ENCODE data around the gene CPNE5. TPM values are rescaled to one million over a fixed set of nuclear protein-coding genes. Genes with fewer than 3 reads are reported as not detected.

CPNE5 gene
- total RNA-seq, 1 donor from 2014 or later, result 0.58 TPM

DNA sequence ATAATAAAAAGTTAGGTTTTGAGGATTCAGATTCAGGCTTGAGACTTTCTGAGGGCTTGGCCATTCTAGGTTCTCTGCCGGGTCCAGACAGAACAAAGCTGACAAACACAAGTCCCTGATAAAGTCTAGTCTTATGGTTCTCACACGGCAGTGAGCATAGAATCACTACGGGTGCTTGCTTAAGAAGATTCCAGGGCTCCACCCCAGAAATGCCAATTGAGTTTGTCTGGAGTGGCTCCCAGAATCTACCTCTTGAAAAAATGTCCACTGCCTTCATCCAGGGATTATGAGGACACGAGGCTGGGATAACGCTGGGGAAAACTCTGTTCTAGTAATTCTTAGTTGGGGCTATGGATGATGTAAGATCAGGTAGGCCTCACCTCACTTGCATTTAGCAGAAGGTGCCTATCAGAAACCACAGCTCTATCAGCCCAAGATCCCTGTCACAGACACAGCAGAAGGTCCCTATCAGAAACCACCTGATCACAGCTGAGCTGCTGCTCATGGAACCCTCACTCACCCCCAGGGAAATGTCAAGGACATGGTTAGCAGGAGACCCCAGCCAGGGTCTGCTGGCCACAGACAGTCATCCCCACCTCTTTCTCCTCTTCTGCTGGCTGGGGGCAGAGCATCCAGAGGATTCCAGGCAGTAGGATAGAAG, 89.3 kb downstream of the CPNE5 start:
- no peak for DNase-seq (ENCODE audit: low read depth)
- TF ChIP-seq, protein P1, sequence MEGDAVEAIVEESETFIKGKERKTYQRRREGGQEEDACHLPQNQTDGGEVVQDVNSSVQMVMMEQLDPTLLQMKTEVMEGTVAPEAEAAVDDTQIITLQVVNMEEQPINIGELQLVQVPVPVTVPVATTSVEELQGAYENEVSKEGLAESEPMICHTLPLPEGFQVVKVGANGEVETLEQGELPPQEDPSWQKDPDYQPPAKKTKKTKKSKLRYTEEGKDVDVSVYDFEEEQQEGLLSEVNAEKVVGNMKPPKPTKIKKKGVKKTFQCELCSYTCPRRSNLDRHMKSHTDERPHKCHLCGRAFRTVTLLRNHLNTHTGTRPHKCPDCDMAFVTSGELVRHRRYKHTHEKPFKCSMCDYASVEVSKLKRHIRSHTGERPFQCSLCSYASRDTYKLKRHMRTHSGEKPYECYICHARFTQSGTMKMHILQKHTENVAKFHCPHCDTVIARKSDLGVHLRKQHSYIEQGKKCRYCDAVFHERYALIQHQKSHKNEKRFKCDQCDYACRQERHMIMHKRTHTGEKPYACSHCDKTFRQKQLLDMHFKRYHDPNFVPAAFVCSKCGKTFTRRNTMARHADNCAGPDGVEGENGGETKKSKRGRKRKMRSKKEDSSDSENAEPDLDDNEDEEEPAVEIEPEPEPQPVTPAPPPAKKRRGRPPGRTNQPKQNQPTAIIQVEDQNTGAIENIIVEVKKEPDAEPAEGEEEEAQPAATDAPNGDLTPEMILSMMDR (conservative IDR thresholded peaks at IDR 0.05; ENCODE audit: low read depth, low read length), result no peak
- no peak overlapping the region for H3K4me3 ChIP-seq (ENCODE audit: low read depth, low read length)

DNA sequence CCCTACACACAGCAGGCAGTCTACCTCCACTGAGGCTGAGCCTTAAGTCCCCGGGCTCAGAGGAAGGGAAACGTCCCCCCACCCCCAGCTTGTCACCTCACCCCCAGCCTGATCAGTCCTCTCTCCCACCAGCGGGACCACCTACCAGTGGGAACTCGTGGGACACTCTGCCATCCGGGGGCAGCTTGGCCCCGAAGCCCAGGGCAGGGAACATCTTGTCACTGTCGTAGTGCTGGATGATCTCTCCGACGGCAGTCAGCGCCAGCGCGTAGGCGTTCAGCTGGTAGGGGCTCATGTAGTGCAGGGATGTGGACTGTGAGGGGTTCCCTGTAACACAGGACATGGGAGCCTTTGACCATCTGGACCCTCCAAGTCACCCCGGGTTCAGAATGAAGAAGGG, 93.0 kb downstream of the CPNE5 start:
- DNase-seq (ENCODE audit: low read depth), result no peak
- H3K4me3 ChIP-seq (ENCODE audit: low read depth, low read length), result no peak overlapping the region
- TF ChIP-seq, protein P1 (conservative IDR thresholded peaks at IDR 0.05; ENCODE audit: low read depth, low read length), result no peak

DNA sequence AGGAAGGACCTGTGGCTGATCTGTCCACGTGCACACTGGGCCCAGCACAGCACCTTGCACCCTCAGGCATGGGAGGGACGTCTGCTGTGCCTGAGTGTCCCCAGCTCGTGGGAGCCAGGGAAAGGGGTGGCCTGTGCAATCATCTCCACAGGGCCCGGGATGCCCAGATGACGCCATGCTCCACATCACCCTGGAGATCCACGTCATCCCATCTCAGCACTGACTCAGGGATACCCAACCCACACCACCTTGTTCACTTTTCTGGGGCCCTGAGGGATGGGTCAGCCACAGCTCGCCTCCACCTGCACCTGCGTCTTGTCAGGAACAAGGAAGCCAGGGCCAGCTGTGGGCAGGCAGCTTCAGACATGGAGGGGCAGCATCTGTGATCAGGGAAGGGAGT, 93.4 kb downstream of the CPNE5 start:
- H3K4me3 ChIP-seq (ENCODE audit: low read depth, low read length), result no peak overlapping the region
- no peak for DNase-seq (ENCODE audit: low read depth)
- TF ChIP-seq, protein P1 (conservative IDR thresholded peaks at IDR 0.05; ENCODE audit: low read depth, low read length), result no peak

DNA sequence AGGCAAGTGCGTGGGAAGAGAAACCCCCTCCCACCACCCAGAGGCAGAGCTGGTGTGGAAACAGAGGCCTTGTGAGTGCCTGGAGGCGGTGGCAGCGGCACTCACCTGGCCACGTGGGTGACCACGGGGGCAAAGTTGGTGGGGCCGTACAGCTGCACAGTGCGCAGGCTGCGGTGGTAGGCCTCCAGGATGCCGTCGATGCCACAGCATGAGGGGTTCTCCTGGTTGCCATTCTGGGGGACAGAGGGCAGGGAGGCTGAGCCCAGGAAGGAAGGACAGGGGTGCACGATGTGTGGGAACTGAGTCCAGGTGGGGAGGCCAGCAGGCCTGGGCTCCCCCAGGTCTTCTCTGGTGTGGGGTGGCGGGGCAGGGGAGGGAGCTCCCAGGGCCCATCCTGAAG, 94.0 kb downstream of the CPNE5 start:
- no peak for DNase-seq (ENCODE audit: low read depth)
- no peak overlapping the region for H3K4me3 ChIP-seq (ENCODE audit: low read depth, low read length)
- TF ChIP-seq, protein P1 (conservative IDR thresholded peaks at IDR 0.05; ENCODE audit: low read depth, low read length), result no peak

DNA sequence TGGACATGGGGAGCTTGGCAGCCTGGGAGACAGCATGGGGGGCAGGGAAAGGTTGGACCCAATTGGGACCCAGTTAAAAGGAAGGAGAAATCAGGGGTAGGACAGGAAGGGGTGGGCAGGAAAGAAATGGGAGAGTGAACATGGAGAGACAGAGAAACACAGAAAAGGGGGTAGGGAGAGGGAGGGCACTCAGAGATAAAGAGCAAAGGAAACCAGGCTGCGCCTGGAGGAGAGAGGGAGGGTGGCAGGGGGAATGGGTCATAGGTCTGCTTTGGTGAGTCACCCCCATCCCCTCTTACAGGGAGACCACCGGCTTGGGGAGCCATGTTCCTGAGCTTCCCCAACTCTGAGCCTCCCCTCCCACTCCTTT, 95.0 kb downstream of the CPNE5 start:
- DNase-seq (ENCODE audit: low read depth), result no peak
- TF ChIP-seq, protein P1 (conservative IDR thresholded peaks at IDR 0.05; ENCODE audit: low read depth, low read length), result no peak
- no peak overlapping the region for H3K4me3 ChIP-seq (ENCODE audit: low read depth, low read length)

DNA sequence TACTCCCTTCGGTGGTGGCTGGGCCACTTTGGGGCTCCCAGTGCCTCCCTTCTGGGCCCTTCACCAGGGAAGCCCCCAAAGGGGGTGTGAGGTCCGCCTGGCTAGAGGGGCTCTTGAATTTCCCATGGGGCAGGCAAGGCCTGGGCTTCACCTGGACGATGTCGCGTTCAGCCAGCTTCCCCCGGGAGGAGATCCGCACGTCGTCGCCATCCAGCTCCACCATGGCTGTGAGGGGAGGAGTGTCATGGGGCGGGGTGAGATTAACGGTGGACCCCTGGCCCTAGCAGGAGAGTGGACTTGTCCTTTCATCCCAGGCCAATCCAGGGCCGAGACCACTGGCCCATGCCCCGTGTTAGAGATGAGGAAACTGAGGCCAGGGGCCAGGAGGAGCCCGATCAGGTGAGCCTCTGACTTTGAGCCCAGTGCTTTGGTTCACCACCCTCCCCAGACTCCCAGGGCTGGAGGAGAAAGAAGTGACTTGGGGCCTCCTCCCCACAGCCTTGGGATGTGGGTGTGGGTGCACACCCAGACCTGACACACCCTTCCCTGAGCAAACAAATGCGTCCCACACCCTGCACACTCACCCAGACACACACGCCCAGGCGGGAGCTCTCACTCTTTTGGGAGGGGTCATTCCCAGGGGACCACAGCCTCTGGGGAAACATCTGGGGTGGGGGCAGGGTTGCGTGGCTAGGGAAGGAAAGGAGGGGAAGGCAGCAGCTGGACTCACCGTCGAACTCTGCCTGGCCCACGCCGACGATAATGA, 95.5 kb downstream of the CPNE5 start:
- no peak for DNase-seq (ENCODE audit: low read depth)
- TF ChIP-seq, protein P1 (conservative IDR thresholded peaks at IDR 0.05; ENCODE audit: low read depth, low read length), result no peak
- H3K4me3 ChIP-seq (ENCODE audit: low read depth, low read length), result no peak overlapping the region

DNA sequence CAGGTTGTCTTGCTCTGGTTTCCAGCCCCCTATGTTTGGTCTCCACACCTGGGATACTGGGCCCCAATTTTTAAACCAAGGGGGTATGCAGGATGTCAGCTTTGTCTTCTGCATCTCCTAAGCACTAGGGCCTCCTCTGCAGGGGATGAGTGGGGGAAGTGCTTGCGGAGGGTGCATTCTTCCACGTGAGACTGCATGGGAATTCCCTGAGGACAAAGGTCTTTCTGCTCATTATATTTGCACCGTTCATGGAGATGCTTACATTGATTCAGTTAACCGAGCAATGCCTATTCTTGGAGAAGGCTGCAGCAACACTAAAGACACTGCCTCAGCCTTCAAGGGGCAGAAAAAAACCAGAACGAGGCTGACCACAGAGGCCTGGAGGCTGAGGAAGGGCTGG, 96.2 kb downstream of the CPNE5 start:
- no peak for DNase-seq (ENCODE audit: low read depth)
- TF ChIP-seq, protein P1 (conservative IDR thresholded peaks at IDR 0.05; ENCODE audit: low read depth, low read length), result no peak
- H3K4me3 ChIP-seq (ENCODE audit: low read depth, low read length), result no peak overlapping the region

Measured in epithelial cell of proximal tubule (primary cell).